SU-DHL-6 (cell line): ENCODE measurements around the gene IGF2R.

Experiments used
- H2AFZ ChIP-seq: fragments of 200-600 bp; sonication (generic); 2 replicates; pipeline ENCODE4 v1.6.1; 2014; ENCODE audit warnings: low read depth, mild to moderate bottlenecking, moderate library complexity, mixed read lengths, antibody characterized with exemption, low read length; ENCODE audit not compliant: severe bottlenecking
- H3F3A ChIP-seq: fragments of 200-600 bp; shearing (Covaris generic); 2 replicates; pipeline ENCODE4 v1.6.0; 2016; ENCODE audit warnings: antibody characterized with exemption, mild to moderate bottlenecking; ENCODE audit not compliant: insufficient read depth
- H3K27ac ChIP-seq: fragments of 200-600 bp; sonication (generic); 2 replicates; pipeline ENCODE4 v1.5.1; 2016; ENCODE audit warnings: low read depth, mild to moderate bottlenecking, low read length, moderate library complexity, mixed read lengths
- H3K27me3 ChIP-seq: fragments of 200-600 bp; sonication (generic), shearing (Covaris generic); 2 replicates; pipeline ENCODE4 v1.6.0; 2014; ENCODE audit warnings: mild to moderate bottlenecking, low read length
- H3K36me3 ChIP-seq: fragments of 200-600 bp; sonication (generic); 2 replicates; pipeline ENCODE4 v1.6.1; 2014; ENCODE audit warnings: mild to moderate bottlenecking, low read length, mixed read lengths
- H3K4me2 ChIP-seq: fragments of 300-600, 200-600 bp; shearing (Covaris generic), sonication (generic); 2 replicates; pipeline ENCODE4 v1.6.0; 2014; ENCODE audit warnings: low read length, low read depth, mild to moderate bottlenecking; ENCODE audit not compliant: poor library complexity, severe bottlenecking
- H3K4me3 ChIP-seq: fragments of 200-600 bp; sonication (generic); 2 replicates; pipeline ENCODE4 v1.5.1; 2014; ENCODE audit warnings: antibody characterized with exemption, low read length, mild to moderate bottlenecking, mixed read lengths; ENCODE audit not compliant: insufficient read depth, poor library complexity, severe bottlenecking
- H3K79me2 ChIP-seq: fragments of 200-600 bp; sonication (generic); 2 replicates; pipeline ENCODE4 v1.6.1; 2014; ENCODE audit warnings: mild to moderate bottlenecking, low read length, moderate library complexity; ENCODE audit not compliant: insufficient read depth
- H3K9ac ChIP-seq: fragments of 200-600 bp; sonication (generic); 2 replicates; pipeline ENCODE4 v1.7.0; 2014; ENCODE audit warnings: mild to moderate bottlenecking, low read length
- H3K9me2 ChIP-seq: fragments of 200-600 bp; sonication (generic); replicated peaks from 2 replicates; pipeline ENCODE4 v1.6.1; 2014; ENCODE audit warnings: low read length; ENCODE audit not compliant: insufficient read depth
- H3K9me3 ChIP-seq: fragments of 200-600 bp; sonication (generic); 2 replicates; pipeline ENCODE4 v1.6.1; 2014; ENCODE audit warnings: low read length, mixed read lengths; ENCODE audit not compliant: insufficient read depth
- H4K20me1 ChIP-seq: fragments of 200-600 bp; sonication (generic); 2 replicates; pipeline ENCODE4 v1.6.1; 2014; ENCODE audit warnings: low read depth, mild to moderate bottlenecking, antibody characterized with exemption, low read length, moderate library complexity, mixed read lengths
- CTCF ChIP-seq: fragments of 200-600 bp; sonication (generic); IDR thresholded peaks from one replicate; pipeline ENCODE4 v1.5.1; 2017; ENCODE audit warnings: antibody characterized with exemption, mild to moderate bottlenecking, low read length, moderate library complexity; ENCODE audit not compliant: insufficient read depth, poor library complexity, severe bottlenecking
- EZH2phosphoT487 ChIP-seq: fragments of 200-600 bp; sonication (generic), shearing (Covaris generic); conservative IDR thresholded peaks from 2 replicates; pipeline ENCODE4 v1.6.1; 2018; ENCODE audit warnings: mild to moderate bottlenecking, antibody characterized with exemption, low read length, moderate library complexity, mixed read lengths

The IGF2R gene

GRCh38 chr6:160032538-160032937 lies 63.7 kb downstream of the IGF2R start:
- Histone ChIP-seq H3K4me3 (no peak overlapping the region), H3K36me3 (0 out of 2 replicates have a peak, but pooled peaks cover 4% of the 10 kb centered on the region), H3K9ac (no peak overlapping the region), H3K27ac (no peak overlapping the region), H3K9me3 (no peaks in the 10 kb centered on the region), H4K20me1 (no peaks in the 10 kb centered on the region), H3K27me3 (no peaks in the 10 kb centered on the region), H3K79me2 (no peaks in the 10 kb centered on the region), H3K9me2 (no peaks in the 10 kb centered on the region), H2AFZ (no peak overlapping the region), H3K4me2 (no peak overlapping the region), H3F3A (no peaks in the 10 kb centered on the region)
- no peak for TF ChIP-seq EZH2phosphoT487
- TF ChIP-seq CTCF = no peak

GRCh38 chr6:160034036-160034930 lies 65.4 kb downstream of the IGF2R start:
- H3K36me3 ChIP-seq = 0 out of 2 replicates have a peak, but pooled peaks cover 4% of the 10 kb centered on the region
- H3K9me3 ChIP-seq = no peaks in the 10 kb centered on the region
- no peaks in the 10 kb centered on the region for H3K27me3 ChIP-seq
- no peak overlapping the region for H2AFZ ChIP-seq
- H3K79me2 ChIP-seq = no peaks in the 10 kb centered on the region
- no peak overlapping the region for H3K4me2 ChIP-seq
- H4K20me1 ChIP-seq = no peaks in the 10 kb centered on the region
- no peak overlapping the region for H3K27ac ChIP-seq
- no peak overlapping the region for H3K4me3 ChIP-seq
- no peak overlapping the region for H3K9ac ChIP-seq
- no peaks in the 10 kb centered on the region for H3F3A ChIP-seq
- no peaks in the 10 kb centered on the region for H3K9me2 ChIP-seq
- no peak for TF ChIP-seq EZH2phosphoT487
- TF ChIP-seq CTCF = no peak

GRCh38 chr6:160035241-160035640 lies 66.4 kb downstream of the IGF2R start:
- TF ChIP-seq EZH2phosphoT487 = no peak
- TF ChIP-seq CTCF = no peak
- no peak overlapping the region for H3K4me2 ChIP-seq
- no peak overlapping the region for H3K4me3 ChIP-seq
- H3K9ac ChIP-seq = no peak overlapping the region
- no peak overlapping the region for H2AFZ ChIP-seq
- H3K36me3 ChIP-seq = 0 out of 2 replicates have a peak, but pooled peaks cover 4% of the 10 kb centered on the region
- no peak overlapping the region for H3K27ac ChIP-seq
- H4K20me1 ChIP-seq = no peaks in the 10 kb centered on the region
- no peaks in the 10 kb centered on the region for H3K9me3 ChIP-seq
- H3K79me2 ChIP-seq = no peaks in the 10 kb centered on the region
- H3K27me3 ChIP-seq = no peaks in the 10 kb centered on the region
- no peaks in the 10 kb centered on the region for H3F3A ChIP-seq
- H3K9me2 ChIP-seq = no peaks in the 10 kb centered on the region
